GM23248 (cell line): ENCODE data around the gene AK9. TPM values are rescaled to one million over a fixed set of nuclear protein-coding genes. Genes with fewer than 3 reads are reported as not detected.
"Not testable (repeated sequence)": the region's sequence is repeated elsewhere in the genome, so short reads cannot be mapped to it uniquely, and the experiment has no call there.

ENCODE experiments used
- DNase-seq: peaks from one replicate; pipeline ENCODE4 v3.0.0-alpha.2; 2015
- H2AFZ ChIP-seq: fragments of 200-600 bp; sonication (generic); 2 replicates; pipeline ENCODE4 v1.6.1; 2016; ENCODE audit warnings: antibody characterized with exemption
- H3F3A ChIP-seq: fragments of 200-600 bp; sonication (generic); 2 replicates; pipeline ENCODE4 v1.6.1; 2016; ENCODE audit warnings: mild to moderate bottlenecking, antibody characterized with exemption, mixed run types; ENCODE audit not compliant: insufficient read depth
- H3K27ac ChIP-seq: fragments of 200-600 bp; sonication (generic); 2 replicates; pipeline ENCODE4 v1.5.1; 2016; ENCODE audit warnings: mild to moderate bottlenecking
- H3K27me3 ChIP-seq: fragments of 200-600 bp; sonication (generic); replicated peaks from 2 replicates; pipeline ENCODE4 v1.6.1; 2016; ENCODE audit warnings: mild to moderate bottlenecking; ENCODE audit not compliant: insufficient read depth
- H3K36me3 ChIP-seq: fragments of 200-600 bp; sonication (generic); 2 replicates; pipeline ENCODE4 v1.6.1; 2016; ENCODE audit warnings: low read depth, mild to moderate bottlenecking
- H3K4me1 ChIP-seq: fragments of 200-600 bp; sonication (generic); 2 replicates; pipeline ENCODE4 v1.6.1; 2016; ENCODE audit warnings: mild to moderate bottlenecking; ENCODE audit not compliant: insufficient read depth
- H3K4me2 ChIP-seq: fragments of 200-600 bp; sonication (generic); one replicate; pipeline ENCODE4 v1.6.1; 2016; ENCODE audit warnings: mild to moderate bottlenecking; ENCODE audit not compliant: unreplicated experiment
- H3K4me3 ChIP-seq: fragments of 200-600 bp; sonication (generic); 2 replicates; pipeline ENCODE4 v1.5.1; 2016; ENCODE audit warnings: mild to moderate bottlenecking
- H3K79me2 ChIP-seq: fragments of 200-600 bp; sonication (generic); 2 replicates; pipeline ENCODE4 v1.6.1; 2016; ENCODE audit warnings: mild to moderate bottlenecking; ENCODE audit not compliant: insufficient read depth
- H3K9ac ChIP-seq: fragments of 200-600 bp; sonication (generic); 2 replicates; pipeline ENCODE4 v1.6.1; 2016; ENCODE audit warnings: mild to moderate bottlenecking
- H3K9me2 ChIP-seq: fragments of 200-600 bp; sonication (generic); 2 replicates; pipeline ENCODE4 v1.6.1; 2016; ENCODE audit warnings: mixed run types, mild to moderate bottlenecking, moderate library complexity; ENCODE audit not compliant: insufficient read depth
- H3K9me3 ChIP-seq: fragments of 200-600 bp; sonication (generic); one replicate; pipeline ENCODE4 v1.6.1; 2017; ENCODE audit warnings: low read depth
- H4K20me1 ChIP-seq: fragments of 200-600 bp; sonication (generic); 2 replicates; pipeline ENCODE4 v1.6.0; 2016; ENCODE audit not compliant: insufficient read depth
- EZH2 ChIP-seq: fragments of 200-600 bp; sonication (generic); IDR thresholded peaks from 2 replicates; pipeline ENCODE4 v1.6.1; 2018; ENCODE audit warnings: antibody characterized with exemption, mild to moderate bottlenecking; ENCODE audit not compliant: insufficient read depth, poor library complexity, severe bottlenecking
- EZH2phosphoT487 ChIP-seq: fragments of 200-600 bp; sonication (generic); IDR thresholded peaks from 2 replicates; pipeline ENCODE4 v1.6.1; 2018; ENCODE audit warnings: antibody characterized with exemption, moderate library complexity, mild to moderate bottlenecking, low read depth; ENCODE audit not compliant: insufficient read depth
- whole genome bisulfite sequencing, 2 experiments: methylation state at CpG; one replicate each; pipeline ENCODE4 v1.1.6; 2015 to 2017; ENCODE audit warnings: low lambda C conversion rate in 2 of 2, low coverage in 1 of 2; ENCODE audit errors: missing lambda C conversion rate in 2 of 2; 5-methylcytosine and 5-hydroxymethylcytosine counted together
- in situ Hi-C: fragments of 300-500 bp; cut with MboI; formaldehyde crosslinking; loops from 2 replicates; pipeline ENCODE4 v1.15.0; 2020
- polyA plus RNA-seq: library from polyadenylated mRNA; unstranded; fragments of >200 nt; fragmentation: Nextera tagmentation; extraction: Ambion mirVana; gene quantifications from 2 replicates; pipeline ENCODE4 v1.2.1, GENCODE V29; 2016
- total RNA-seq: library from RNA; depleted of rRNA; stranded (reverse); fragments of >200 nt; shearing (Covaris generic); gene quantifications from 2 replicates; pipeline ENCODE4 v1.2.3, GENCODE V29; 2014

AK9 gene
- total and polyA plus RNA-seq, 2 experiments from 2014 or later = 3.6 to 7.2 TPM

GRCh38 chr6:109526905-109527628 lies 163.9 kb downstream of the AK9 start:
- DNase-seq = peak; percentile 79
- Histone ChIP-seq H3K36me3 (no peaks in the 10 kb centered on the region), H2AFZ (peak overlapping the region; percentile 69), H3K4me1 (peaks cover 11% of the 10 kb centered on the region), H4K20me1 (no peaks in the 10 kb centered on the region), H3K4me3 (no peak overlapping the region), H3K9ac (no peak overlapping the region), H3K4me2 (no peak overlapping the region), H3K27me3 (no peaks in the 10 kb centered on the region), H3K9me3 (no peaks in the 10 kb centered on the region), H3K9me2 (no peaks in the 10 kb centered on the region), H3F3A (peaks cover 8% of the 10 kb centered on the region), H3K27ac (no peak overlapping the region), H3K79me2 (no peaks in the 10 kb centered on the region)
- in situ Hi-C loops = loop anchor here (10.0 kb wide), 3 partner anchors 168 to 868 kb away; partner anchors contain the start of genes AK9 and FIG4
- TF ChIP-seq EZH2phosphoT487 (no peak), EZH2 (no peak)
- WGBS, 2 experiments = 55% methylated on average over 7 of the region's 7 CpGs

- in situ Hi-C loops = loop anchor here (10.0 kb wide), 3 partner anchors 171 to 871 kb away; partner anchors contain the start of genes AK9 and FIG4
- H3K27ac ChIP-seq = 0 out of 2 replicates have a peak overlapping the region, but pooled peaks have one; percentile 12
These were observed 166.9 kb downstream of the AK9 start for GRCh38 chr6:109524129-109524528.

GRCh38 chr6:109523478-109523877 lies 167.5 kb downstream of the AK9 start:
- peaks cover 8% of the 10 kb centered on the region for H3F3A ChIP-seq
- no peaks in the 10 kb centered on the region for H3K36me3 ChIP-seq
- no peaks in the 10 kb centered on the region for H3K27me3 ChIP-seq
- peak overlapping the region; percentile 12; the same call in 1 of the 2 replicates for H3K27ac ChIP-seq
- TF ChIP-seq EZH2 (no peak), EZH2phosphoT487 (no peak)
- 0 out of 2 replicates have a peak overlapping the region, but pooled peaks have one; percentile 19 for H2AFZ ChIP-seq
- H3K79me2 ChIP-seq = no peaks in the 10 kb centered on the region
- H3K9ac ChIP-seq = no peak overlapping the region
- no peaks in the 10 kb centered on the region for H3K9me3 ChIP-seq
- H3K4me3 ChIP-seq = no peak overlapping the region
- WGBS, 2 experiments = 37 to 41% methylated on average over 2 of the region's 2 CpGs
- H3K4me2 ChIP-seq = peak overlapping the region; percentile 34
- DNase-seq = peak; percentile 92
- in situ Hi-C loops = loop anchor here (10.0 kb wide), 3 partner anchors 171 to 871 kb away; partner anchors contain the start of genes AK9 and FIG4
- peaks cover 11% of the 10 kb centered on the region for H3K4me1 ChIP-seq
- H3K9me2 ChIP-seq = no peaks in the 10 kb centered on the region
- no peaks in the 10 kb centered on the region for H4K20me1 ChIP-seq

More at GRCh38 chr6:109524129-109524528, 166.9 kb downstream of the AK9 start:
- Histone ChIP-seq H4K20me1 (no peaks in the 10 kb centered on the region), H3K9ac (no peak overlapping the region), H3K79me2 (no peaks in the 10 kb centered on the region), H3K36me3 (no peaks in the 10 kb centered on the region), H3K4me3 (no peak overlapping the region), H3K27me3 (no peaks in the 10 kb centered on the region), H3K4me1 (peaks cover 11% of the 10 kb centered on the region), H3K9me3 (no peaks in the 10 kb centered on the region), H3K9me2 (no peaks in the 10 kb centered on the region), H2AFZ (no peak overlapping the region), H3F3A (peaks cover 8% of the 10 kb centered on the region), H3K4me2 (peak overlapping the region; percentile 34)
- DNase-seq = no peak
- no peak for TF ChIP-seq EZH2
- TF ChIP-seq EZH2phosphoT487 = no peak

GRCh38 chr6:109521080-109521479 lies 169.9 kb downstream of the AK9 start:
- Histone ChIP-seq H3K4me3 (no peak overlapping the region), H3K9ac (no peak overlapping the region), H3K4me2 (no peak overlapping the region), H3K27me3 (no peaks in the 10 kb centered on the region), H3K4me1 (peaks cover 16% of the 10 kb centered on the region), H3K9me3 (no peaks in the 10 kb centered on the region), H4K20me1 (no peaks in the 10 kb centered on the region), H3F3A (peaks cover 8% of the 10 kb centered on the region), H3K9me2 (no peaks in the 10 kb centered on the region), H2AFZ (no peak overlapping the region), H3K79me2 (no peaks in the 10 kb centered on the region), H3K27ac (no peak overlapping the region), H3K36me3 (no peaks in the 10 kb centered on the region)
- DNase-seq = no peak
- WGBS, 2 experiments = 74 to 77% methylated on average over 3 of the region's 3 CpGs
- TF ChIP-seq EZH2phosphoT487 = no peak
- TF ChIP-seq EZH2 = no peak
- in situ Hi-C loops = loop anchor here (10.0 kb wide), 3 partner anchors 174 to 874 kb away; partner anchors contain the start of genes AK9 and FIG4

DNA sequence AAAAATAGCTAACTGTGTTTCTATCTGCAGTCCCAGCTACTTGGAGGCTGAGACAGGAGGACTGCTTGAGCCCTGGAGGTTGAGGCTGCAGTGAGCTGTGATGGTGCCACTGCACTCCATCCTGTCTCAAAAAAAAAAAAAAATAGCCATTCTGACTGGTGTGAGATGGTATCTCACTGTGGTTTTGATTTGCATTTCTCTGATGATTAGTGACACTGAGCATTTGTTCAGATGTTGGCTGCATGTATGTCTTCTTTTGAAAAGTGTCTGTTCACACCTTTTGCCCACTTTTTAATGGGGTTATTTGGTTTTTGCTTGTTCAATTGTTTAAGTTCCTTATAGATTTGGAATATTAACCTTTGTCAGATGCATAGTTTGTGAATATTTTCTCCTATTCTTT lies 171.4 kb downstream of the AK9 start:
- not testable (repeated sequence) for H3F3A ChIP-seq, H4K20me1 ChIP-seq, H3K79me2 ChIP-seq, H3K27me3 ChIP-seq, DNase-seq, H3K27ac ChIP-seq, H3K4me3 ChIP-seq, H3K9ac ChIP-seq, H3K9me3 ChIP-seq, H3K4me2 ChIP-seq, H3K36me3 ChIP-seq, H3K9me2 ChIP-seq, H2AFZ ChIP-seq
- in situ Hi-C loops = loop anchor here (10.0 kb wide), 3 partner anchors 175 to 875 kb away; partner anchors contain the start of genes AK9 and FIG4
- peaks cover 21% of the 10 kb centered on the region for H3K4me1 ChIP-seq
